Activated CD4-positive, alpha-beta memory T cell treated with anti-CD3 and anti-CD28 coated beads, Interleukin-2, amount 10 ng/mL, durations not matched to agents 7 days and 5 days (primary cell): Measurements from ENCODE around the gene CLECL1. TPM values are rescaled to one million over a fixed set of nuclear protein-coding genes. Genes with fewer than 3 reads are reported as not detected.
"Not testable (repeated sequence)": the region's sequence is repeated elsewhere in the genome, so short reads cannot be mapped to it uniquely, and the experiment has no call there.

Source experiments
- CTCF ChIA-PET: fragments of 350-600 bp; sonication (Branson Sonifier 250); formaldehyde crosslinking; loops from one replicate; lab custom pipeline; 2021; ENCODE audit warnings: antibody characterized with exemption, inconsistent platforms; lab: Charles Lee
- POLR2A ChIA-PET: fragments of 350-600 bp; sonication (Branson Sonifier 250); formaldehyde crosslinking; loops from one replicate; lab custom pipeline; 2021; ENCODE audit warnings: antibody characterized with exemption; lab: Charles Lee
- DNase-seq: peaks from one replicate; pipeline ENCODE4 v3.0.0-alpha.2; 2020
- H3K27ac Mint-ChIP-seq: one replicate; pipeline ENCODE4 v1.8.0; 2021; ENCODE audit warnings: mild to moderate bottlenecking, mixed read lengths
- H3K27me3 Mint-ChIP-seq: one replicate; pipeline ENCODE4 v1.8.0; 2021; ENCODE audit warnings: mixed read lengths
- H3K36me3 Mint-ChIP-seq: one replicate; pipeline ENCODE4 v1.8.0; 2021; ENCODE audit warnings: low read depth, mixed read lengths
- H3K4me1 Mint-ChIP-seq: one replicate; pipeline ENCODE4 v1.8.0; 2021; ENCODE audit warnings: mixed read lengths
- H3K4me3 Mint-ChIP-seq: one replicate; pipeline ENCODE4 v1.8.0; 2021; ENCODE audit warnings: mild to moderate bottlenecking, mixed read lengths
- H3K9me3 Mint-ChIP-seq: one replicate; pipeline ENCODE4 v1.8.0; 2021; ENCODE audit warnings: mixed read lengths
- total RNA-seq, 2 experiments: library from RNA; stranded (reverse); gene quantifications; one replicate each; pipeline ENCODE4 v1.2.3, GENCODE V29; 2021

CLECL1 gene
- total RNA-seq, 2 experiments from 2014 or later, result 13.5 to 15.4 TPM

DNA sequence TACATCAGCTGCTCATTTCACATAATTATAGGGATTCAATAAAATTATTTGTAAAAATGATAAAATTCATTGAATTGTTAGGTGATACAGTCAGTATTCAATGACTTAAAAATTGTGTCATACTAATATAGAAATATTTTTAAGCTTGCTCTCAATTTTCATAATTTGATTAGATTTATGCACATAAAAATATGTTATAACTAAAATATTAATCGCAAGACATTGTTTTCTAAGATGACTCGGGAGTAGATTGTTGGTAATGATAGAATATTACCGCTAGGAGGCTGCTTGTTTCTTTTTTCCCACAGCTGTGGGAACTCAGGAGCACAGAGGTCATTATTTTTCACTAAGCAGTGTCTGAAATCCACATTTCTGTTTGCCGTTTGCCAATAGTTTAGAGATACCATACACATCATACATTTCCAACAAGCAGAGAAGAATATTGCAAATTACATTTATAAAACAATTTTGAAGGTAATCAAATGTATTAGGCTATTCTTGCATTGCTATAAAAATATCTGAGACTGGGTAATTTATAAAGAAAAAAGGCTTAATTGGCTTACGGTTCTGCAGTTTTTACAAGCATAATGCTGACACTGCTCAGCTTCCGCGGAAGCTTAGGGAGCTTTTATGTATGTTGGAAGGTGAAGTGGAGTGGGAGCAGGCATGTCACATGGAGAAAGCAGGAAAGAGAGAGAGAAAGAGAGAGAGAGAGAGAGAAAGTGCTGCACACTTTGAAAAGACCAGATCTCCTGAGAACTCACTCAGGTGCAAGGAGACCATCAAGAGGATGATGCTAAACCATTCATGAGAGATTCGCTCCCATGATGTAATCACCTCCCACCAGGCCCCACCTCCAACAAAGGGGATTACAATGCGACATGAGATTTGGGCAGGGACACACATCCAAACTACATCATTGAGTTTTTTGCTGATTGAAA is 18.6 kb upstream of the CLECL1 start:
- Mint-ChIP-seq H3K9me3 (no peaks in the 10 kb centered on the region), H3K27ac (peak overlapping the region; percentile 79), H3K27me3 (no peaks in the 10 kb centered on the region), H3K4me3 (peak overlapping the region; percentile 63), H3K4me1 (peaks cover 61% of the 10 kb centered on the region), H3K36me3 (peaks cover 47% of the 10 kb centered on the region)
- CTCF ChIA-PET, result interaction anchor here (0.6 to 19.5 kb wide), 35 partner anchors 9 to 392 kb away, joined by 3 to 587 read pairs (median 4); partner anchors contain the start of genes CD69, CLEC12B and CLEC2B
- peak; percentile 45 for DNase-seq
- POLR2A ChIA-PET, result interaction anchor here (0.9 to 17.4 kb wide), 15 partner anchors 9 to 198 kb away, joined by 3 to 812 read pairs (median 4); partner anchors contain the start of genes CD69 and CLECL1

DNA sequence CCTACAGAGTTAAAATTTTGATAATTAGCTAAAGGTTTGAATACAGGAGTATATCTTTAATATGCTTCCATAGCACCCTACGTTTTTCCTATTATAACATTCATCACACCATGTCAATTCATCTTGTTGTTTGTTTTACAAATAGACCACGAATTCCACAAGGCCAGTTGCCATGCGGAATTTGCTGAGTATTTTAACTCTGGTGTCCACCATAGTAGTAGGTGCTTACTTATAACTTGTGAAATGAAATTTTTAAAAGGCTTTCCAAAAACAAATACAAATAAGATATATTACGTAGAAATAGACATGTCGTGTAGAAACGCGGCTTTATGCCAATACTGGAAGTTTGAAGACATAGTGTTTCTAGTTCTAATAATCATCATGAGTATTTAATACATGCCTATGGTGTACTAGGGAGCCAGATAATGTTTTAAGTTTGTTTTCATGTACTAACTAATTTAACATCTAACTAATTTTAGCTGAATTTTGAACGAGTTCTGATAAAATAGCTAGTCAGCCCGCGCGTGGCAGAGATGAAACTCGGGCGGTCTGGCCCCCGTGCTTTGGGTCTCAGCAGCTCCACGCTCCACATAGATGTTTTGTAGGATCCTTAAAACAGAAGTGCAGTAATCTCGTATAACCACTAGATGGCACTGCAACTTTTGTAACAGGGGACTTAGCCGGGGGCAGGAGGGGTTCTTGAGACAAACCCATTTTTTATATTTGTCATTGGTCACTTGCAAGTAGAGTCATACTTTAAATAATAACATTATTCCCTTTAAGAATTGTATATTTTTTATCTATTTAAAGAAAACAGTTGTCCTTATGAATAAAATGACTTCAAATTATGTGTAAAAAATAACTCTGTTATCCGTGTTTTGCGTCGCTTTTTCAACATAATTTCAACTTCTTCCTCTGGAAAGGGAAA is 17.6 kb upstream of the CLECL1 start:
- peaks cover 55% of the 10 kb centered on the region for H3K4me1 Mint-ChIP-seq
- H3K4me3 Mint-ChIP-seq, result peak overlapping the region; percentile 15
- H3K27ac Mint-ChIP-seq, result peak overlapping the region; percentile 5
- ChIA-PET CTCF (interaction anchor here (0.5 to 19.5 kb wide), 49 partner anchors 8 to 924 kb away, joined by 3 to 587 read pairs (median 4); partner anchors contain the start of genes CD69, CLEC12B and CLEC2B), POLR2A (interaction anchor here (0.6 to 17.4 kb wide), 17 partner anchors 8 to 181 kb away, joined by 3 to 812 read pairs (median 4); partner anchors contain the start of genes CD69, CLEC2B, CLEC2D and CLECL1)
- H3K9me3 Mint-ChIP-seq, result no peaks in the 10 kb centered on the region
- no peaks in the 10 kb centered on the region for H3K27me3 Mint-ChIP-seq
- DNase-seq, result peak; percentile 61
- peaks cover 37% of the 10 kb centered on the region for H3K36me3 Mint-ChIP-seq

DNA sequence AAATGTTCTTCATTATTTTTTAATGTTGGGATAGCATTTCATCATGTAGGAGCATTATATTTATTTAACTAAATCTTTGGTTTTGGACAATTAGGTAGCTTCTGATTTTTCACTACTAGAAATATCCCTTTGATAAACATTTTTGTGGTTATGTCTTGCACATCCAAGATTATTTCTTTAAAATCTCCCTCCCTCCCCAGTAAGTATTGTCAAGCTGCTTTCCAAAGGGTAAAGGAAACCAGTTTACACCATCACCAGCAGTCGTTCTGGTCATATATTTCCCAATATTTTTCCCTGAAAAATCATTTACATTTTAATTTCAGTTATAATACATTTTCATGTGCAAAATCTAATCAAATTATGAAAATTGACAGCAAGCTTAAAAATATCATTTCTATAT is 16.7 kb upstream of the CLECL1 start:
- H3K4me3 Mint-ChIP-seq, result no peak overlapping the region
- no peaks in the 10 kb centered on the region for H3K27me3 Mint-ChIP-seq
- CTCF ChIA-PET, result interaction anchor here (0.5 to 19.5 kb wide), 28 partner anchors 11 to 925 kb away, joined by 3 to 587 read pairs (median 5); partner anchors contain the start of genes CD69 and CLEC2B
- POLR2A ChIA-PET, result interaction anchor here (1.2 to 17.4 kb wide), 8 partner anchors 11 to 177 kb away, joined by 4 to 812 read pairs (median 61); partner anchors contain the start of genes CD69 and CLEC2B
- no peak overlapping the region for H3K27ac Mint-ChIP-seq
- H3K36me3 Mint-ChIP-seq, result peaks cover 28% of the 10 kb centered on the region
- H3K9me3 Mint-ChIP-seq, result no peaks in the 10 kb centered on the region
- DNase-seq, result no peak
- peaks cover 54% of the 10 kb centered on the region for H3K4me1 Mint-ChIP-seq

DNA sequence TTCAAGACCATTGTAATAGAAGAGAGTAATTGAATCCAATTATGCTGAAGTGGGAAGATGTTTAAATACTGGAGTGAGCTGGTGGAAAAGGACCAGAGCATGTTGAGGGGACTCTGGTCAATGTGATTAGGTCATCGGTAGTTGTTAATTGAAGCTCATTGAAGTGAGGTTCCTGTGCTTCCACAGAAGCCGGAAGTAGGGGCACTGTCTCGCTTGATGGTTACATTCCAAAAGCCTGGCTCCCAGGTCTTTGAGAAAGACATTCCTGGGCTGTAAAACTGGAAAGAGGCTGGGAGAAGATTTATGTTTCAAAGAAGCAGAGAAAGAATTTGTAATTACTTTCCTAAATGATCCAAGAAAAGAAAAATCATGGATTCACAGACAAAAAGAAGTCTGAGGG is 12.3 kb upstream of the CLECL1 start:
- H3K27me3 Mint-ChIP-seq, result no peaks in the 10 kb centered on the region
- DNase-seq, result no peak
- ChIA-PET CTCF (interaction anchor here (1.3 to 19.5 kb wide), 3 partner anchors 53 to 71 kb away, joined by 3 to 587 read pairs (median 232); no protein-coding TSS in a partner anchor), POLR2A (interaction anchor here (1.1 to 1.5 kb wide), 2 partner anchors 13 to 16 kb away, joined by 5 to 8 read pairs; partner anchors contain the start of gene CD69)
- H3K9me3 Mint-ChIP-seq, result peaks cover 3% of the 10 kb centered on the region
- H3K4me3 Mint-ChIP-seq, result no peak overlapping the region
- no peak overlapping the region for H3K27ac Mint-ChIP-seq
- H3K36me3 Mint-ChIP-seq, result peaks cover 6% of the 10 kb centered on the region
- H3K4me1 Mint-ChIP-seq, result peaks cover 59% of the 10 kb centered on the region

DNA sequence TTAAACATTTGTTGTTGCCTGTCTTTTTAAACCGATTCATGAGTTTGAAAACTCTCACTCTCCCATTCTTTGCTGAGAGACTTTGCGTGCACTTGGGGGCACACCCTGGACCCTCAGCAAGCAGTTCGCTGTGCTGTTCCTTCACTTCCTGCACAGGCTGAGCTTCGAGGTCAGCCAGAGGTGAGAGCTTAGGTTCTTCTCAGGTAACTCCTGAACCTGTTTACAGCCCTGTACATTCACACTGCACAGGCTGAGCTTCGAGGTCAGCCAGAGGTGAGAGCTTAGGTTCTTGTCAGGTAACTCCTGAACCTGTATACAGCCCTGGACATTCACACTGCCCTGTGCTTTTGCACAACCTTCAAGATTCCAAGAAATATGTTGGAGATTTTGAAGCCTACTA is 9.8 kb upstream of the CLECL1 start:
- POLR2A ChIA-PET, result interaction anchor here (0.7 to 7.1 kb wide), 36 partner anchors 9 to 293 kb away, joined by 3 to 243 read pairs (median 8); partner anchors contain the start of genes CD69, CLEC2B, CLEC2D and CLECL1
- peak; percentile 57 for DNase-seq
- peaks cover 20% of the 10 kb centered on the region for H3K36me3 Mint-ChIP-seq
- CTCF ChIA-PET, result interaction anchor here (0.6 to 11.7 kb wide), 50 partner anchors 9 to 877 kb away, joined by 3 to 232 read pairs (median 4); partner anchors contain the start of genes CD69, CLEC12B, CLEC2B and CLEC2D
- peaks cover 10% of the 10 kb centered on the region for H3K9me3 Mint-ChIP-seq
- no peaks in the 10 kb centered on the region for H3K27me3 Mint-ChIP-seq
- peak overlapping the region; percentile 98 for H3K27ac Mint-ChIP-seq
- H3K4me1 Mint-ChIP-seq, result peaks cover 70% of the 10 kb centered on the region
- peak overlapping the region; percentile 79 for H3K4me3 Mint-ChIP-seq

DNA sequence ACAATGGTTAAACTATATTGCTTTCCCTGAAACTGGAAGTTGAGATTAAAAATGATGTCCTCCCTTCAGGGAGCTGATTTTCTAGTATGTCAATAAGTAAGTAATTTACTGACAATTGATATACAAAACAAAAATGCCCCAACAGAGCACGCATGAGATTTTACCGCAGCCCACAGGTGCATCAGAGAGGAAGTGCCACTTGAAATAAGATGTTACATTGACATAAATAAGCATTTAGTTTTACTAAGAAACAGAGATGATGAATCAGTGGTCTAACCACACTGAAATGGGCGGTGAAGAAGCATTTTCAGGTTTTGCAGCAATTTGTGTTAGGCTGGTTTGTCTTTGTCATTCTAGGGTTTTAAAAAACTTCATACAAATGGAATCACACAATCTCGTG is 8.8 kb upstream of the CLECL1 start:
- Mint-ChIP-seq H3K4me1 (peaks cover 71% of the 10 kb centered on the region), H3K27ac (peak overlapping the region; percentile 98), H3K4me3 (peak overlapping the region; percentile 79), H3K36me3 (peaks cover 23% of the 10 kb centered on the region), H3K9me3 (peaks cover 10% of the 10 kb centered on the region), H3K27me3 (no peaks in the 10 kb centered on the region)
- CTCF ChIA-PET, result interaction anchor here (1.0 to 11.7 kb wide), 17 partner anchors 10 to 401 kb away, joined by 3 to 232 read pairs (median 9); partner anchors contain the start of genes CD69, CLEC2B and CLEC2D
- DNase-seq, result peak; percentile 89
- POLR2A ChIA-PET, result interaction anchor here (0.6 to 7.1 kb wide), 33 partner anchors 10 to 292 kb away, joined by 3 to 243 read pairs (median 8); partner anchors contain the start of genes CD69, CLEC2B, CLEC2D and CLECL1

DNA sequence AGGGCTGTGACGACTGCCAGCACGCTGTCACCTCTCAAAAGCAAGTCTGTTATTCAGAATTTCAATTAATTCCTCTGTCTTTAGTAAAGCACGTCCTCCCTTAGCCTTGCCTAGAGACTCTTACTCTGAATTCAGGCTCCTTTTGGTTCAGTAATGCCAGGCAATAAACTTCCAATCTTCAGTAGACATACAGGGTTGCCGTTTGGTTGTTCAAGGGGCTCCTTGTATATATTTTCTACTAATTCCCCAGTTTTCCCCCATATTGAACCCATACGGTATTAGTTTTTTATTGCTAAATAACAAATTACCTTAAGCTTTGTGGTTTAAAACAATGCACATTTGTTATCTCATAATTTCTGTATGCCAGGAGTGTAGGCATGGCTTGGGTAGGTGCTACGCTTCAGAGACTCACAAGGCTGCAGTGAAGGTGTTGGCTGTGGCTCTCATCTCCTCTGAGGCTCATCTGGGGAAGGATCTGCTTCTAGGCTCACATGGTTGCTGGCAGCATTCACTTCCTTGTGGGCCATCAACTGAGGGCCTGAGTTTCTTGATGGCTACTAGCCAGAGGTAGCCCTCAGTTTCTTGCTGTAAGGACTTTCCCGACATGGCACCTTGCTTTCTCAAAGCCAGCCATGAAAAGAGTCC is 7.3 kb upstream of the CLECL1 start:
- peaks cover 78% of the 10 kb centered on the region for H3K4me1 Mint-ChIP-seq
- H3K4me3 Mint-ChIP-seq, result peak overlapping the region; percentile 64
- peak overlapping the region; percentile 74 for H3K27ac Mint-ChIP-seq
- H3K36me3 Mint-ChIP-seq, result peaks cover 27% of the 10 kb centered on the region
- DNase-seq, result no peak
- ChIA-PET POLR2A (interaction anchor here (0.7 to 7.1 kb wide), 9 partner anchors 9 to 90 kb away, joined by 3 to 243 read pairs (median 67); partner anchors contain the start of genes CD69, CLEC2D and CLECL1), CTCF (interaction anchor here (1.0 to 2.3 kb wide), 2 partner anchors 11 to 58 kb away, joined by 4 to 6 read pairs; no protein-coding TSS in a partner anchor)
- peaks cover 13% of the 10 kb centered on the region for H3K9me3 Mint-ChIP-seq
- H3K27me3 Mint-ChIP-seq, result no peaks in the 10 kb centered on the region

DNA sequence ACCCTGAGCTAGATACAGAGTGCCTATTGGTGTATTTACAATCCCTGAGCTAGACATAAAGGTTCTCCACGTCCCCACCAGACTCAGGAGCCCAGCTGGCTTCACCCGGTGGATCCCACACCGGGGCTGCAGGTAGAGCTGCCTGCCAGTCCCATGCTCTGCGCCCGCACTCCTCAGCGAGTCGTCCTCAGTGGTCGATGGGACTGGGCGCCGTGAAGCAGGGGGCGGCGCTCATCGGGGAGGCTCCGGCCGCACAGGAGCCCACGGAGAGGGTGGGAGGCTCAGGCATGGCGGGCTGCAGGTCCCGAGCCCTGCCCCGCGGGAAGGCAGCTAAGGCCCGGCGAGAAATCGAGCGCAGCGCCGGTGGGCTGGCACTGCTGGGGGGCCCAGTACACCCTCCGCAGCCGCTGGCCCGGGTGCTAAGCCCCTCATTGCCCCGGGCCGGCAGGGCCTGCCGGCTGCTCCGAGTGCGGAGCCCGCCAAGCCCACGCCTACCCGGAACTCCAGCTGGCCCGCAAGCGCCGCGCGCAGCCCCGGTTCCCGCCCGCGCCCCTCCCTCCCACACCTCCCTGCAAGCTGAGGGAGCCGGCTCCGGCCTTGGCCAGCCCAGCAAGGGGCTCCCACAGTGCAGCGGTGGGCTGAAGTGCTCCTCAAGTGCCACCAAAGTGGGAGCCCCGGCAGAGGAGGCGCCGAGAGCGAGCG is 6.7 kb upstream of the CLECL1 start:
- peaks cover 27% of the 10 kb centered on the region for H3K36me3 Mint-ChIP-seq
- peak overlapping the region; percentile 64 for H3K4me3 Mint-ChIP-seq
- H3K27me3 Mint-ChIP-seq, DNase-seq: not testable (repeated sequence)
- POLR2A ChIA-PET, result interaction anchor here (0.7 to 7.1 kb wide), 10 partner anchors 8 to 90 kb away, joined by 3 to 243 read pairs (median 37); partner anchors contain the start of genes CD69, CLEC2D and CLECL1
- H3K9me3 Mint-ChIP-seq, result peaks cover 13% of the 10 kb centered on the region
- peaks cover 71% of the 10 kb centered on the region for H3K4me1 Mint-ChIP-seq
- CTCF ChIA-PET, result interaction anchor here (1.0 to 2.3 kb wide), 4 partner anchors 11 to 59 kb away, joined by 3 to 6 read pairs (median 4); no protein-coding TSS in a partner anchor
- H3K27ac Mint-ChIP-seq, result peak overlapping the region; percentile 74

DNA sequence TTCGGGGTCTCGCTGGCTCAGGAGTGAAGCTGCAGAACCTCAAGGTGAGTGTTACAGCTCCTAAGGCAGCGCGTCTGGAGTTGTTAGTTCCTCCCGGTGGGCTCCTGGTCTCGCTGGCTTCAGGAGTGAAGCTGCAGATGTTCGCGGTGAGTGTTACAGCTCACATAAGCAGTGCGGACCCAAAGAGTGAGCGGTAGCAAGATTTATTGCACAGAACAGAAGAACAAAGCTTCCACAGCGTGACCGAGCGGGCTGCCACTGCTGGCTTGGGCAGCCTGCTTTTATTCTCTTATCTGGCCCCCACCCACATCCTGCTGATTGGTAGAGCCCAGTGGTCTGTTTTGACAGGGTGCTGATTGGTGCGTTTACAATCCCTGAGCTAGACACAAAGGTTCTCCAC is 6.0 kb upstream of the CLECL1 start:
- H3K9me3 Mint-ChIP-seq, result peaks cover 13% of the 10 kb centered on the region
- CTCF ChIA-PET, result interaction anchor here (1.0 to 2.3 kb wide), 3 partner anchors 12 to 59 kb away, joined by 3 to 6 read pairs (median 3); no protein-coding TSS in a partner anchor
- peaks cover 27% of the 10 kb centered on the region for H3K36me3 Mint-ChIP-seq
- not testable (repeated sequence) for DNase-seq, H3K27me3 Mint-ChIP-seq
- peak overlapping the region; percentile 84 for H3K27ac Mint-ChIP-seq
- H3K4me3 Mint-ChIP-seq, result peak overlapping the region; percentile 56
- POLR2A ChIA-PET, result interaction anchor here (1.1 to 7.1 kb wide), 5 partner anchors 16 to 89 kb away, joined by 3 to 194 read pairs (median 7); partner anchors contain the start of genes CD69 and CLEC2D
- H3K4me1 Mint-ChIP-seq, result peaks cover 70% of the 10 kb centered on the region
